ENCODE measurements around the gene MPV17L2. TPM values are rescaled to one million over a fixed set of nuclear protein-coding genes. Genes with fewer than 3 reads are reported as not detected.
A peak's percentile ranks its signal among the peaks of the same experiment; 100 is the strongest.

MPV17L2 gene
- total and polyA plus RNA-seq, 2 experiments from 2014 or later, result 22.4 to 31.8 TPM

DNA sequence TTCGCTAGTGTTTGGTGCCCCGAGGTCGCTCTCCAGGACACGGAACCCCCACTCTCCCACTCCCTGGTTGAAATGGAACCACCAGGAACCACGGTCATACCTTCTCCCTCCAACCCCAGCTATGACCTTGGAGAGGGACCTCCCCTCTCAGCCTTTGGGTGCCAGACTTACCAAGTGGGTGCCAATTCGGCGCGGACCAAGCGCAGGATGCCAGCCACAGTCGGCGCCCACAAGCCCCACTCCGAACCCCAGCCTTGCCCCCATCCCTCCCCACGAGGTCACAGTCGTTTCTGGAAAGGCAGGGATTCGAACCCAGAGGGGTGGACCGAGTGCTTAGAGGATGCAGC lies 32.3 kb downstream of the MPV17L2 start:
- H4K20me1 ChIP-seq (ENCODE audit: insufficient read depth, poor library complexity, severe bottlenecking), result no peaks in the 10 kb centered on the region
- H3K9me3 ChIP-seq (ENCODE audit: low read depth), result no peaks in the 10 kb centered on the region
- no peak for TF ChIP-seq EZH2phosphoT487 (IDR thresholded peaks at IDR 0.05; ENCODE audit: low read depth, severe bottlenecking, unreplicated experiment)
- peak; percentile 19 for TF ChIP-seq EZH2 (IDR thresholded peaks at IDR 0.05; ENCODE audit: borderline replicate concordance)
- no peaks in the 10 kb centered on the region for H3K79me2 ChIP-seq
- 45% methylated on average over 16 of the region's 16 CpGs for WGBS (ENCODE audit: low lambda C conversion rate, missing lambda C conversion rate)
- H3K27me3 ChIP-seq, result peaks cover 16% of the 10 kb centered on the region
- no peaks in the 10 kb centered on the region for H3K36me3 ChIP-seq (replicated peaks; ENCODE audit: insufficient read depth, low read depth)
- H3K4me2 ChIP-seq, result peak overlapping the region; percentile 77
- no peak overlapping the region for H3K4me3 ChIP-seq
- H3K4me1 ChIP-seq (ENCODE audit: insufficient read depth), result peaks cover 5% of the 10 kb centered on the region
- DNase-seq (ENCODE audit: low spot score), result no peak
- peak overlapping the region; percentile 42 for H2AFZ ChIP-seq
- no peak overlapping the region for H3K27ac ChIP-seq
- H3K9me2 ChIP-seq (replicated peaks; ENCODE audit: insufficient read depth), result no peaks in the 10 kb centered on the region

DNA sequence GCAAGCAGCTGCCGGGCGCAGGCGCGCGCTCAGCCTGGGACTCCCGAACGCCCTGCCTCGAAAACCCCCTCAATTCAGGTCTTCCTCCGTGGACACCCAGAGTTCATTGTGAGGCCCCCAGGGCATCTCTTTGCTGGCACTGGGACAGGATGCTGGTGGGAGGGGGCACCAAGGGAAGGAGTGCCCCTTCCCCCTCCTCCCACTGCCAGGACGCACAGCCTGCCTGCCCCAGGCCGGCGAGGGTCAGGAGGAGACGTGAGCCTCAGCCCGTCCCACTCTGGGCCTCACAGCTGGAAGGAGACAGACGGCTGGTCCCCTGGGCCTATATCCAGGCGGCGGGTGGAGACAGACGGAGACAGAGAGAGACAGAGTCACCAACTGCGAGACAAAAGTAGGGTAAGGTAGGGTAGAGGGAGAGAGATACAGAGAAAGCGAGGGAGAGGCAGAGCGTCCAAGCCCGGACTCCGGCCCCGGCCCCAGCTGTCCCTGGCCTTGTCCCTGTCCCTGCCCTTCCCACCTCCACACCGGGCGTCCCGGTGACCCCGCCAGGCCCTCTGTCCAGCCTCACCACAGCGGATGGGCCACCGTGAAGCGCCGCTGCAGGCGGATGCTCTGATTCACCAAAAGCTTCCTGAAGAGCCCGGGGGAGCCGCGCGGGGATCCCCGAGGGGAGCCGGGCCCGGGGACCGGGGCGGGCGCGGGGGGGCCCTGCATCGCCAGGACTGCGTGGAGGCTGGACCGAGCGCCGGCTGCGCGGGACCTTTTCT lies 32.9 kb downstream of the MPV17L2 start, which contains the start of gene PDE4C:
PDE4C (minus strand) TSS at position 737 of the 767 bp plus-strand sequence; CDS start at position 714, 23 bp downstream.
- no peaks in the 10 kb centered on the region for H4K20me1 ChIP-seq (ENCODE audit: insufficient read depth, poor library complexity, severe bottlenecking)
- no peaks in the 10 kb centered on the region for H3K9me2 ChIP-seq (replicated peaks; ENCODE audit: insufficient read depth)
- peaks cover 5% of the 10 kb centered on the region for H3K4me1 ChIP-seq (ENCODE audit: insufficient read depth)
- H3K4me3 ChIP-seq, result no peak within 1 kb of the TSS
- H3K9me3 ChIP-seq (ENCODE audit: low read depth), result no peaks in the 10 kb centered on the region
- no peaks in the 10 kb centered on the region for H3K79me2 ChIP-seq
- peak within 1 kb of the TSS; percentile 77 for H3K4me2 ChIP-seq
- no peak for DNase-seq (ENCODE audit: low spot score)
- H3K36me3 ChIP-seq (replicated peaks; ENCODE audit: insufficient read depth, low read depth), result no peaks in the 10 kb centered on the region
- peaks cover 16% of the 10 kb centered on the region for H3K27me3 ChIP-seq
- TF ChIP-seq EZH2 (IDR thresholded peaks at IDR 0.05; ENCODE audit: borderline replicate concordance) (peak; percentile 37), EZH2phosphoT487 (IDR thresholded peaks at IDR 0.05; ENCODE audit: low read depth, severe bottlenecking, unreplicated experiment) (no peak)
- TF ChIP-seq, protein P1, sequence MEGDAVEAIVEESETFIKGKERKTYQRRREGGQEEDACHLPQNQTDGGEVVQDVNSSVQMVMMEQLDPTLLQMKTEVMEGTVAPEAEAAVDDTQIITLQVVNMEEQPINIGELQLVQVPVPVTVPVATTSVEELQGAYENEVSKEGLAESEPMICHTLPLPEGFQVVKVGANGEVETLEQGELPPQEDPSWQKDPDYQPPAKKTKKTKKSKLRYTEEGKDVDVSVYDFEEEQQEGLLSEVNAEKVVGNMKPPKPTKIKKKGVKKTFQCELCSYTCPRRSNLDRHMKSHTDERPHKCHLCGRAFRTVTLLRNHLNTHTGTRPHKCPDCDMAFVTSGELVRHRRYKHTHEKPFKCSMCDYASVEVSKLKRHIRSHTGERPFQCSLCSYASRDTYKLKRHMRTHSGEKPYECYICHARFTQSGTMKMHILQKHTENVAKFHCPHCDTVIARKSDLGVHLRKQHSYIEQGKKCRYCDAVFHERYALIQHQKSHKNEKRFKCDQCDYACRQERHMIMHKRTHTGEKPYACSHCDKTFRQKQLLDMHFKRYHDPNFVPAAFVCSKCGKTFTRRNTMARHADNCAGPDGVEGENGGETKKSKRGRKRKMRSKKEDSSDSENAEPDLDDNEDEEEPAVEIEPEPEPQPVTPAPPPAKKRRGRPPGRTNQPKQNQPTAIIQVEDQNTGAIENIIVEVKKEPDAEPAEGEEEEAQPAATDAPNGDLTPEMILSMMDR (IDR thresholded peaks at IDR 0.05; ENCODE audit: poor library complexity), result no peak
- no peak within 1 kb of the TSS for H3K27ac ChIP-seq
- H2AFZ ChIP-seq, result peak within 1 kb of the TSS; percentile 42
- 29% methylated on average over 30 of the region's 51 CpGs for WGBS (ENCODE audit: low lambda C conversion rate, missing lambda C conversion rate)

DNA sequence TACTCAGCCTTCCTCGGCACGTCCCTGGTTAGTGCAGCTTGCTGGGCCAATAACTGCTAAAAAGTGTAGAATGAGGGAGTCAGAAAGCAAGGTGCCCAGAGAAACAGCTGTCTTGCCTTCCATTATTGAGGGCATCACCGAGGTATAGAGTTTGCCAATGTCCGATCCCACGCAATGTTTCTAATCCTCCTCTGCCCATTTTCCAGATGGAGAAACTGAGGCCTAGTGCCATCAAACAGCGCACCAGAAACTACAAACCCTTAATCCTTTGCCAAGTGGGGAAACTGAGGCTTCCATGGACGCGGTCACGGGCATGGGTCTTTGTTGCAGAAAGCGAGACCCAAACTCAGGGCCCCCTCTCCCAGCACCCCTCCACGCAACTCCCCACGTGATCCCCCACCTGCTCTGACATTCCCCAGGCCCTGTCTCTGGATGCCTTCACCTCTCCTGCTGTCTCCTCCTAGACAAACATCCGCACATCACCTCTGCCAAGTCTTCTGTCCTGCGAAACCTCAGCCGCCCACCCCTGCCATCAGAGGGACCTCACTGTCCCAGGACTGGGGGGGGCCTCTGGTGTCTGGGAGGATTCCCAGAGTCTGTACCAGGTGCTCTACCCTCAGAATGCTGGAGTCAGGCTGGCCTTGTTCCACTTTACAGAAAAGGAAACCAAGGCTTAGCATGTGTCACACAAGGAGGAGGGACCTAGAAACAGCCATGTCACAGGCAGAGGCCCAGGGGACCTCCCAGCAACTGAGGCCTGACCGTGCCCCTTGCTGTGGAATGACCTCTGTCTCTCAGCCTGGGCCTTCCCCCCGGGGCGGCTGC lies 34.1 kb downstream of the MPV17L2 start:
- H3K27ac ChIP-seq, result no peak overlapping the region
- H4K20me1 ChIP-seq (ENCODE audit: insufficient read depth, poor library complexity, severe bottlenecking), result no peaks in the 10 kb centered on the region
- H3K27me3 ChIP-seq, result peaks cover 12% of the 10 kb centered on the region
- H3K4me2 ChIP-seq, result no peak overlapping the region
- peaks cover 5% of the 10 kb centered on the region for H3K4me1 ChIP-seq (ENCODE audit: insufficient read depth)
- 90% methylated on average over 17 of the region's 18 CpGs for WGBS (ENCODE audit: low lambda C conversion rate, missing lambda C conversion rate)
- DNase-seq (ENCODE audit: low spot score), result no peak
- no peak overlapping the region for H3K4me3 ChIP-seq
- H3K36me3 ChIP-seq (replicated peaks; ENCODE audit: insufficient read depth, low read depth), result no peaks in the 10 kb centered on the region
- H2AFZ ChIP-seq, result no peak overlapping the region
- H3K9me3 ChIP-seq (ENCODE audit: low read depth), result no peaks in the 10 kb centered on the region
- H3K9me2 ChIP-seq (replicated peaks; ENCODE audit: insufficient read depth), result no peaks in the 10 kb centered on the region
- TF ChIP-seq, protein P1 (IDR thresholded peaks at IDR 0.05; ENCODE audit: poor library complexity), result no peak
- no peak for TF ChIP-seq EZH2 (IDR thresholded peaks at IDR 0.05; ENCODE audit: borderline replicate concordance)
- TF ChIP-seq EZH2phosphoT487 (IDR thresholded peaks at IDR 0.05; ENCODE audit: low read depth, severe bottlenecking, unreplicated experiment), result no peak
- no peaks in the 10 kb centered on the region for H3K79me2 ChIP-seq
